ENCODE data around the gene BEGAIN. TPM values are rescaled to one million over a fixed set of nuclear protein-coding genes. Genes with fewer than 3 reads are reported as not detected.

Gene BEGAIN
- total and polyA plus RNA-seq, 7 donors = 0.36 to 1.4 (median 0.60) TPM

GRCh38 chr14:100589071-100589759, 2.0 kb upstream of the BEGAIN start:
- no peaks in the 10 kb centered on the region for H3K9me3 ChIP-seq
- intact Hi-C loops (cut with DNase I) = no loop called here
- WGBS, 2 donors = 55 to 67% methylated on average over 13 of the region's 13 CpGs
- DNase-seq = peak; percentile 32
- peaks cover 0 to 9% (median 7%) of the 10 kb centered on the region in 4 donors for H3K4me1 ChIP-seq
- H3K36me3 ChIP-seq = no peaks in the 10 kb centered on the region
- TF ChIP-seq POLR2A (IDR thresholded peaks at IDR 0.05) (no peak), EP300 (IDR thresholded peaks at IDR 0.05) (no peak), CTCF (IDR thresholded peaks at IDR 0.05) (no peak), POLR2AphosphoS5 (IDR thresholded peaks at IDR 0.05) (no peak)
- no peak overlapping the region for H3K27ac ChIP-seq
- peaks cover 19 to 56% (median 32%) of the 10 kb centered on the region in 3 donors for H3K27me3 ChIP-seq
- H3K4me3 ChIP-seq = no peak overlapping the region

GRCh38 chr14:100588671-100589070, 1.5 kb upstream of the BEGAIN start:
- Histone ChIP-seq H3K4me1 (peaks cover 0 to 9% (median 7%) of the 10 kb centered on the region in 4 donors), H3K9me3 (no peaks in the 10 kb centered on the region), H3K4me3 (no peak overlapping the region), H3K27ac (no peak overlapping the region), H3K36me3 (no peaks in the 10 kb centered on the region), H3K27me3 (peaks cover 19 to 56% (median 32%) of the 10 kb centered on the region in 3 donors)
- intact Hi-C loops (cut with DNase I) = no loop called here
- WGBS, 2 donors = 61 to 78% methylated on average over 10 of the region's 10 CpGs
- peak; percentile 32 for DNase-seq
- TF ChIP-seq POLR2A (IDR thresholded peaks at IDR 0.05) (no peak), CTCF (IDR thresholded peaks at IDR 0.05) (no peak), POLR2AphosphoS5 (IDR thresholded peaks at IDR 0.05) (no peak), EP300 (IDR thresholded peaks at IDR 0.05) (no peak)

GRCh38 chr14:100587763-100588411, 670 bp upstream of the BEGAIN start:
- Histone ChIP-seq H3K27ac (no peak overlapping the region), H3K9me3 (no peaks in the 10 kb centered on the region), H3K4me3 (no peak overlapping the region), H3K4me1 (peaks cover 0 to 9% (median 7%) of the 10 kb centered on the region in 4 donors), H3K36me3 (no peaks in the 10 kb centered on the region), H3K27me3 (peaks cover 19 to 54% (median 32%) of the 10 kb centered on the region in 3 donors)
- DNase-seq = peak; percentile 50
- TF ChIP-seq EP300 (IDR thresholded peaks at IDR 0.05) (no peak), POLR2A (IDR thresholded peaks at IDR 0.05) (no peak), CTCF (IDR thresholded peaks at IDR 0.05) (no peak), POLR2AphosphoS5 (IDR thresholded peaks at IDR 0.05) (no peak)
- 52 to 58% methylated on average over 15 of the region's 15 CpGs for WGBS, 2 donors
- intact Hi-C loops (cut with DNase I) = no loop called here

GRCh38 chr14:100586403-100587085, 673 bp downstream of the BEGAIN start:
- Histone ChIP-seq H3K4me3 (peak overlapping the region in 3 of 4 donors; percentile 35 to 48 (median 44)), H3K27ac (no peak overlapping the region), H3K36me3 (no peaks in the 10 kb centered on the region), H3K9me3 (no peaks in the 10 kb centered on the region), H3K4me1 (peaks cover 0 to 9% (median 7%) of the 10 kb centered on the region in 4 donors), H3K27me3 (peaks cover 19 to 52% (median 28%) of the 10 kb centered on the region in 3 donors)
- 1% methylated on average over 62 of the region's 62 CpGs for WGBS, 2 donors
- intact Hi-C loops (cut with DNase I) = no loop called here
- peak; percentile 54 for DNase-seq
- no peak for TF ChIP-seq POLR2A (IDR thresholded peaks at IDR 0.05)
- no peak for TF ChIP-seq POLR2AphosphoS5 (IDR thresholded peaks at IDR 0.05)
- TF ChIP-seq EP300 (IDR thresholded peaks at IDR 0.05) = no peak
- no peak for TF ChIP-seq CTCF (IDR thresholded peaks at IDR 0.05)
